LNCAP (cell line): ENCODE measurements around the gene SCNN1B.

ENCODE experiments used
- TF ChIP-seq, protein P1 (sequence below): fragments of 450-650 bp; IDR thresholded peaks from 2 replicates; pipeline ENCODE4 v1.5.1; 2017; ENCODE audit warnings: mild to moderate bottlenecking

SCNN1B gene

DNA sequence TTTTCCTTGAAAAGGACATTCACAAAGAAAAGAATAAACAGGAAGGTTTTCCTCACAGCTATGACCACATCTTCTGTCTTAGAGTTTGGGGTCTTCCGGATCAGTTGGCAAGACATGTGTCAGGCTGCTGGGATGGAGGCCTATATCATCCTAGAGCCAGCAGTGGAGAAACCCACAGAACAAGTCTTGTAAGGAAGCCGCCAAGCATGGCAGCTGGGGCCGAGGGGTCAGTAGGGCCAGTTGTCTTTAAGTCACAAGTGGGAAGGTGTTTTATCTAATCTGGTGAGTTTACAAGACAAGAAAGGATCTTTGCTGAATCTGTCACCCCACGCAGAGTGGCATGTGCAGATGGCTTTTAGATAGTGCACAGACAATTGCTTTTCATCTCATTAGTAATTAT lies 25.7 kb downstream of the SCNN1B start:
- TF ChIP-seq, protein P1, sequence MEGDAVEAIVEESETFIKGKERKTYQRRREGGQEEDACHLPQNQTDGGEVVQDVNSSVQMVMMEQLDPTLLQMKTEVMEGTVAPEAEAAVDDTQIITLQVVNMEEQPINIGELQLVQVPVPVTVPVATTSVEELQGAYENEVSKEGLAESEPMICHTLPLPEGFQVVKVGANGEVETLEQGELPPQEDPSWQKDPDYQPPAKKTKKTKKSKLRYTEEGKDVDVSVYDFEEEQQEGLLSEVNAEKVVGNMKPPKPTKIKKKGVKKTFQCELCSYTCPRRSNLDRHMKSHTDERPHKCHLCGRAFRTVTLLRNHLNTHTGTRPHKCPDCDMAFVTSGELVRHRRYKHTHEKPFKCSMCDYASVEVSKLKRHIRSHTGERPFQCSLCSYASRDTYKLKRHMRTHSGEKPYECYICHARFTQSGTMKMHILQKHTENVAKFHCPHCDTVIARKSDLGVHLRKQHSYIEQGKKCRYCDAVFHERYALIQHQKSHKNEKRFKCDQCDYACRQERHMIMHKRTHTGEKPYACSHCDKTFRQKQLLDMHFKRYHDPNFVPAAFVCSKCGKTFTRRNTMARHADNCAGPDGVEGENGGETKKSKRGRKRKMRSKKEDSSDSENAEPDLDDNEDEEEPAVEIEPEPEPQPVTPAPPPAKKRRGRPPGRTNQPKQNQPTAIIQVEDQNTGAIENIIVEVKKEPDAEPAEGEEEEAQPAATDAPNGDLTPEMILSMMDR, result no peak

DNA sequence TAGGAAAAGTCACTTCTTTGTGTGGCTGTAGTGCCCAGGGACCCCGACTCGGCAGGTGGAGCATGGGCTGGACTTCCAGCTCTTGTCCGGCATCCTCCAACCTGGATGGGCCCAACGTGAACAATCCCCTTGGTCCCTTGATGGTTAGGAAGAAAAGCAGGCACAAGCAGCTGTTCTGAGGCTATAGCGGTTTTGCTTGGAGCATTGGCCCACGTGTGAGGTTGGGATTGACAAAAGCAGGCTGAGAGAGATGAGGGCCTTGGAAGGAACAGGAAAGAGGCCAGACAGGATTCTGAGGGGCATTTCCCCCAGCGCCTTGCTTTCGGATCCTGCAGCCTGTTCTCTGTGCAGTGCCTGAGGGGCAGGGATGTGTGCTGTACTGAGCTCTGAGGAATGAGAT lies 28.1 kb downstream of the SCNN1B start:
- TF ChIP-seq, protein P1, result no peak

DNA sequence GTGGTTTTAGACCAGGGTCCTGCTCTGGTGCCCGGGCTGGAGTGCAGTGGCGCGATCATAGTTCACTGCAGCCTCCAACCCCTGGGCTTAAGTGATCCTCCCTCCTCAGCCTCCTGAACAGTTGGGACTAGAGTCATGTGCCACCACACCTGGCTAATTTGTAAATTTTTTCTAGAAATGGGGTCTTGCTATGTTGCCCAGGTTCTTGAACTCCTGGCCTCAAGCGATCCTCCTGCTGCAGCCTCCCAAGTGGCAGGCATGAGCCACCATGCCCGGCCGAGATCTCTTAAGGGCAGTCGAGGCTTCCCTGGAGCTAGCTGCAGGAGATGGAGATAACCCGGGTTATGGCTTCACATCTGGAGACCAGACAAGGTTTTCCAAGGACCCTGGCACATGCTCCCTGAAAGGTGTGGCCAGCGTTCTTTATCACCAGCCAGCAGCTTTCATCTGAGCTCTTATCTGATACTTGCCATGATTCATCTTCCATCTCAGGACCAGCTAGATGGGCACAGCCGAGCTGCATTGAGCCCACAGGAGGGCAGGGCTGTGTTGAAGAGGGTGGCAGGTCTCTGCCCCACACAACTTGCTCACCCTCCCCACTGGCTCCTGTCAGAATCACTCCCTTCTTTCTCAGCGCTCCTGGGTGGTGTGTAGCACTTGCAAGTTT lies 28.6 kb downstream of the SCNN1B start:
- TF ChIP-seq, protein P1, result no peak

DNA sequence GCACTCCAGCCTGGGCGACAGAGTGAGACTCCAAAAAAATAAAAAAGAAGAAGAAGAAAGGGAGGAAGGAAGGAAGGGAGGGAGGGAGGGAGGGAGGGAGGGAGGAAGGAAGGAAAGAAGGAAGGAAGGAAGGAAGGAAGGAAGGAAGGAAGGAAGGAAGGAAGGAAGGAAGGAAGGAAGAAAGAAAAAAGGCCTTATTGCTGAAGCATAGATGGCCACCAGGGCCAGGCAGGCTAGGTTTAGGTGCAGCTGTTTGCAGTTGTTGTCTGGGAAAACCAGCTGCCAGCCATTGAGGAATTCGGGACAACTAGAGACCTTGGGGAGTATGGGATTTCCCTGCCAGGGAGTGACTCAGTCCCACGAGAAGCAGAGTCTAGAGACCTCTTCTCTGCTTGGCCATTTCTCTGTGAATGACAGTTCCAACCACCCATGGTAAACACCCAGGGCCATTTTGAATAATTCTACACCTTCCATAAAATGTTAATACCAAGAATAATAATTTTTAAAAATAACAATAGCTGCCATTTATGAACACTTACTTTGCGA lies 31.0 kb downstream of the SCNN1B start:
- TF ChIP-seq, protein P1, result no peak

DNA sequence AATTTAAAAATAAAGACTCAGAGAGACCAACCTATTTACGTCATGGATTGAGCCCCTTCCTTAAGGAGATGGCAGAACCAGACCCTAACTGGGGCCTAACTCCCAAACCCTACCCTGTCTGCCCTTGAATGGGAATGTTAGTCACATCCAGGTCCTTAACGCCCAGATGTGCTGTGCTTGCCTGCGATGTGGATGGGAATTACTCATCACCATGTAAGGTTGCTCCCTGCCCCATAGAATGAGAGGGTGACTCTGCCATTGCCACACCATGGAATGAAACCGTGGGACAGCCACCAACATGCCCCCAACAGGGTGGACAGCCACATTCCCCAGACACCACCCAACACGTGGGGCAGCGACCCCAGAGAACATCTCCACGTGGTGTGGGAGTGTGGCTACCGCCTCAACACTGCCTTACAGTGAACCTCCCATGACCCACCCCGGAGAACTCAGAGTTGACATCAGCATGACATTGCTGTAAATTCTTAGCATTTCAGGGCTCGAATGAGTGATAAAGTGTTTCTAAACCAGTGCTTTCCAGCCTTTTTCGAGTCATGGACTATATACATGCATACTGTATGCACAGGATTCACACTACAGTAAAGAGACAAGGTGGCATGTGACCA lies 31.8 kb downstream of the SCNN1B start:
- TF ChIP-seq, protein P1, result no peak

DNA sequence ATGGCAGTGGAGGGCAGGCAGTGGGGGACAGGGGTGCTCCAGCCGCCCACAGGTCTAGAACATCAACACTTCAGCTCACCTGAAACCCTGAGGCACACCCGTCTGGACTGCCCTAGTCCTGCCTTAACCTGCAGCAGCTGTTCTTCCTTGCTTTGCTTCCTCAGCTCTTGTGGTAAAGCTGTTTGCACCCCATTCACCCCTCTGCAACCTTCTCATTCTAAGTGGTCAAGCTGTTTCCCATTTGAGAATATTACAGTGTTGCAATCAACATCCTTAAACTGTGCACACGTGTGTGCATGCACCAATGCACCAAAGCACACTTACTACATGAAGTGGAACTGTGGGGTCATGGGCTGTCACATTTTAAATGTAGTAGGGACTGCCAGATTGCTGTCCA lies 32.4 kb downstream of the SCNN1B start:
- TF ChIP-seq, protein P1, result no peak

DNA sequence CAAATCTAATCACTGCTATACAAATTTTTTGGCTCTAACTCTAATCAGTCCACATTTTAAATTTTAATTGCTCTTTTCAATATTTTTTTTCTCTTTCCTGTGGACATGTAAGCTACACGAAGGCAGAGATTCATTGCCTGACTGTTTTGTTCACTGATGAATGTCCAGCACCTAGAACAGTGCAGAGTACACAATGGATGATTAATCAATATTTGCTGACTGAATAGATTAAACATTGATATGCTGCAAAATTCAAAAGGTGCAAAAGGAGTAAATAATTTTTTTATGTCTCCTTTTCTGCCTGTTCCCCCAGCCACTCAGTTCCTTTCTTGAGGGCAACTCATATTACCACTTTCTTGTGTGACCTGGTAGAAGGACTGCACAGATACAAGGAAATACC lies 32.8 kb downstream of the SCNN1B start:
- TF ChIP-seq, protein P1, result no peak
